ENCODE measurements around the gene NAPG.

DNA sequence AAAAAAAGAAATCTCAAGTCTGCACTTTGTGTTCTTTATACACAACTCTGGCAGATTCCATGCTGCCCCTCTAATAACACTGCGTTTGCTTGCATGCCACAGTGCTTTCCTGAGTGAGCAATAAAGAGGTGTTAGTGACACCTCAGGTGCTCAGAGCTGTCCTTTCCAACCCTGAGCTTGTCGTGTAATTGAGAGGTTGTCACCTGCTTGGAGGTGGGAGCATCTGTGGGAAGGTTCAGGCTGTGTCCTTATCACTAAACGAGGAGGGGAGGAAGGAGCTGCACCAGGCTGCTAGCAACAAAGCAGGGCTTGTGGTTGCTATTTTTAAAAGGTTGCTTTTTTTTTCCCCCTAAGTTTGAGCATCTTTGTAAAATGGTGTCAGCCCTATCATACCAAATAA lies 39.5 kb upstream of the NAPG start:
- no peak for TF ChIP-seq HNRNPH1 (optimal IDR thresholded peaks at IDR 0.05; ENCODE audit: low read depth, low read length)
- TF ChIP-seq, protein P1, sequence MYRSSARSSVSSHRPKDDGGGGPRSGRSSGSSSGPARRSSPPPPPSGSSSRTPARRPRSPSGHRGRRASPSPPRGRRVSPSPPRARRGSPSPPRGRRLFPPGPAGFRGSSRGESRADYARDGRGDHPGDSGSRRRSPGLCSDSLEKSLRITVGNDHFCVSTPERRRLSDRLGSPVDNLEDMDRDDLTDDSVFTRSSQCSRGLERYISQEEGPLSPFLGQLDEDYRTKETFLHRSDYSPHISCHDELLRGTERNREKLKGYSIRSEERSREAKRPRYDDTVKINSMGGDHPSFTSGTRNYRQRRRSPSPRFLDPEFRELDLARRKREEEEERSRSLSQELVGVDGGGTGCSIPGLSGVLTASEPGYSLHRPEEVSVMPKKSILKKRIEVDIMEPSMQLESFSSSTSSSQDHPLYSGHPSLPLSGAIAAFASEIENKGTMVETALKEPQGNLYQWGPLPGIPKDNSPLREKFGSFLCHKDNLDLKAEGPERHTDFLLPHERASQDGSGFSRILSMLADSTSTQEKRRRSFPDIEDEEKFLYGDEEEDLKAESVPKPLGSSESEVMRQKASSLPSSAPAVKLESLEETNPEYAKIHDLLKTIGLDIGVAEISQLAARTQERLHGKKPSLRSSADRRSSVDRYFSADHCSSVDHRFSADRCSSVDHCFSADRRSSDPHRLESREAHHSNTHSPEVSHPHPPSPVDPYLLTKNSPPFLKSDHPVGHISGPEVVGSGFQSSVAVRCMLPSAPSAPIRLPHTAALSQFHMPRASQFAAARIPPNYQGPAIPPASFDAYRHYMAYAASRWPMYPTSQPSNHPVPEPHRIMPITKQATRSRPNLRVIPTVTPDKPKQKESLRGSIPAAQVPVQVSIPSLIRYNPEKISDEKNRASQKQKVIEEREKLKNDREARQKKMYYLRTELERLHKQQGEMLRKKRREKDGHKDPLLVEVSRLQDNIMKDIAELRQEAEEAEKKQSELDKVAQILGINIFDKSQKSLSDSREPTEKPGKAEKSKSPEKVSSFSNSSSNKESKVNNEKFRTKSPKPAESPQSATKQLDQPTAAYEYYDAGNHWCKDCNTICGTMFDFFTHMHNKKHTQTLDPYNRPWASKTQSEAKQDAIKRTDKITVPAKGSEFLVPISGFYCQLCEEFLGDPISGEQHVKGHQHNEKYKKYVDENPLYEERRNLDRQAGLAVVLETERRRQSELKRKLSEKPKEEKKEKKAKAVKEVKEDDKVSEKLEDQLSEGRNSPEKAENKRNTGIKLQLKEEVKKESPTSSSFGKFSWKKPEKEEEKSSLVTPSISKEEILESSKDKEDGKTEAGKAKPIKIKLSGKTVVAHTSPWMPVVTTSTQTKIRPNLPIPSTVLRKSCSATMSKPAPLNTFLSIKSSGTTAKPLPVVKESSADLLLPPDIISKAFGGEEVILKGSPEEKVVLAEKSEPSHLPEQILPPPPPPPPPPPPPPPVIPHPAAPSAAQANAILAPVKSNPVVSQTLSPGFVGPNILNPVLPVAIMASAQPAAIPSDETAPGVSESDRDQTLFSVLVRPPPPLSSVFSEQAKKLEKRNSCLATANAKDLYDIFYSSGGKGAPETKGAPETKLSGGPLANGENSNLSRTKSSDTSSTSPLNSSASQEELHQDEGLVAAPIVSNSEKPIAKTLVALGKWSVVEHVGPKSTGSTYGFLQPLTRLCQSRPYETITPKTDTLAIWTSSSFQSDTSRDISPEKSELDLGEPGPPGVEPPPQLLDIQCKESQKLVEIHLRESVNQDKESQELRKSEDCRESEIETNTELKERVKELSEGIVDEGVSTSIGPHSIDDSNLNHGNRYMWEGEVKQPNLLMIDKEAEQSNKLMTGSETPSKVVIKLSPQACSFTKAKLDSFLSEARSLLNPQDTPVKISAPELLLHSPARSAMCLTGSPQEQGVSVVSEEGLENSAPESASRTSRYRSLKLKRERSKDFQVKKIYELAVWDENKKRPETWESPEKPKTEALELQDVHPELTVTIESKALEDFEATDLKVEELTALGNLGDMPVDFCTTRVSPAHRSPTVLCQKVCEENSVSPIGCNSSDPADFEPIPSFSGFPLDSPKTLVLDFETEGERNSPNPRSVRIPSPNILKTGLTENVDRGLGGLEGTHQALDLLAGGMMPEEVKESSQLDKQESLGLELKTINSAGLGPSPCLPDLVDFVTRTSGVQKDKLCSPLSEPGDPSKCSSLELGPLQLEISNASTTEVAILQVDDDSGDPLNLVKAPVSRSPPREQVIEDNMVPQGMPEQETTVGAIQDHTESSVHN (IDR thresholded peaks at IDR 0.05; ENCODE audit: borderline replicate concordance in 1 of 2, low read depth in 1 of 2): no peak
- TF ChIP-seq HMG20A (CRISPR knock-in tag; conservative IDR thresholded peaks at IDR 0.05): no peak
- no peak for TF ChIP-seq MCM7 (IDR thresholded peaks at IDR 0.05)
- no peak for TF ChIP-seq SETDB1 (IDR thresholded peaks at IDR 0.05; ENCODE audit: low read length)
- TF ChIP-seq ILK (tag; IDR thresholded peaks at IDR 0.05; ENCODE audit: borderline replicate concordance, low read depth): no peak
- TF ChIP-seq, protein P2, sequence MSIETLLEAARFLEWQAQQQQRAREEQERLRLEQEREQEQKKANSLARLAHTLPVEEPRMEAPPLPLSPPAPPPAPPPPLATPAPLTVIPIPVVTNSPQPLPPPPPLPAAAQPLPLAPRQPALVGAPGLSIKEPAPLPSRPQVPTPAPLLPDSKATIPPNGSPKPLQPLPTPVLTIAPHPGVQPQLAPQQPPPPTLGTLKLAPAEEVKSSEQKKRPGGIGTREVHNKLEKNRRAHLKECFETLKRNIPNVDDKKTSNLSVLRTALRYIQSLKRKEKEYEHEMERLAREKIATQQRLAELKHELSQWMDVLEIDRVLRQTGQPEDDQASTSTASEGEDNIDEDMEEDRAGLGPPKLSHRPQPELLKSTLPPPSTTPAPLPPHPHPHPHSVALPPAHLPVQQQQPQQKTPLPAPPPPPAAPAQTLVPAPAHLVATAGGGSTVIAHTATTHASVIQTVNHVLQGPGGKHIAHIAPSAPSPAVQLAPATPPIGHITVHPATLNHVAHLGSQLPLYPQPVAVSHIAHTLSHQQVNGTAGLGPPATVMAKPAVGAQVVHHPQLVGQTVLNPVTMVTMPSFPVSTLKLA (conservative IDR thresholded peaks at IDR 0.05): no peak
- TF ChIP-seq POLR2A (conservative IDR thresholded peaks at IDR 0.05): no peak
- TF ChIP-seq, protein P3, sequence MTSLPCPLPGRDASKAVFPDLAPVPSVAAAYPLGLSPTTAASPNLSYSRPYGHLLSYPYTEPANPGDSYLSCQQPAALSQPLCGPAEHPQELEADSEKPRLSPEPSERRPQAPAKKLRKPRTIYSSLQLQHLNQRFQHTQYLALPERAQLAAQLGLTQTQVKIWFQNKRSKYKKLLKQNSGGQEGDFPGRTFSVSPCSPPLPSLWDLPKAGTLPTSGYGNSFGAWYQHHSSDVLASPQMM (CRISPR knock-in tag; IDR thresholded peaks at IDR 0.05): no peak
- no peak for TF ChIP-seq EZH2 (IDR thresholded peaks at IDR 0.05; ENCODE audit: borderline replicate concordance, low read depth, low read length)
